Midbrain (tissue), 1 donor: ENCODE measurements around the gene G3BP2.
A peak's percentile ranks its signal among the peaks of the same experiment; 100 is the strongest.
"Not testable (repeated sequence)": the region's sequence is repeated elsewhere in the genome, so short reads cannot be mapped to it uniquely, and the experiment has no call there.

Source experiments
- DNase-seq: peaks from one replicate; lab custom pipeline; 2025; lab: John Stamatoyannopoulos, UW

The G3BP2 gene

GRCh38 chr4:75673027-75673958 lies at the start of gene G3BP2:
G3BP2 (minus strand) TSS chr4:75673411; CDS start chr4:75662025, 11,386 bp downstream.
- DNase-seq, result peak; percentile 99

- DNase-seq, result no peak
These were observed 49.2 kb upstream of the G3BP2 start for GRCh38 chr4:75722417-75722816.

DNA sequence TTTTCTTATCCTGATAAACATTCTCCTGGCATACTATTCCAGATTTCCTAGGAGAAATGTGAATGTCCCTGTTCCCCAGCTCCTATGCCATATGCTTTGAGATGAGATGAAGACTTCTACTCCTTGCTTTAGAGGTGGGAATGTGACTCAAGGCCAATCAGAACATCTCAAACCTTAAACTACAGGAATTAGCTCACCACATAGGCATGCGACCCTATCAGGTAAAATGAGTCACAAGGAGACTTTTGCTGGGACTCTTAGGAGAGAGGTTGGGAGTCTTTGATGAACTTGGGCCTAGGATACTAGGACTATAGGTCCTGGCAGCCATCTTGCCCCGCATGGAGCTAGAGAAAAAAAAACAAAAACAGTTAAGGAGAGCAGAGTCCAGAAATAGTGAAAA lies 45.3 kb upstream of the G3BP2 start:
- DNase-seq, result no peak

DNA sequence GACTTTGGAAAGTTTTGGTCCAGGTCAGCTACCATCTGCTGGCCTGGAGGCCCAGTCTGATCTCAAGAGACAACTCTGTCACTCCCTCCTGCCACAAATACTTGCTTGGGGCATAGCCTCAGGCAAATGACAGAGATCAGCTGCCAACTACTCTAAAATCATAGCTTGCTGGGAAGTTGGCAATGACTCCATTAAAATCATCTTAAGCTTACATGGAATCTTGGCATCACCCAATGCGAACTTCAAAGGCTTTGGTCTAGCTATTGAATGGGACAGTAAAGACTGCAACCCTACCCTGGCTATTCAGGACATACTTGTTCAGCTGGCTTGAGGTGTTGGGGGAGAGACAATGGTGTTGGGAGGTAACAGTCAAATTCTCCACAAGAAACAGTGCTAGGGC lies 44.2 kb upstream of the G3BP2 start:
- DNase-seq, result no peak

GRCh38 chr4:75716054-75716453 lies 42.8 kb upstream of the G3BP2 start:
- not testable (repeated sequence) for DNase-seq

GRCh38 chr4:75715105-75715799 lies 42.0 kb upstream of the G3BP2 start:
- no peak for DNase-seq

- DNase-seq, result no peak
These were observed 41.5 kb upstream of the G3BP2 start for GRCh38 chr4:75714704-75715103.

- DNase-seq, result no peak
These were observed 40.8 kb upstream of the G3BP2 start for GRCh38 chr4:75714011-75714410.

DNA sequence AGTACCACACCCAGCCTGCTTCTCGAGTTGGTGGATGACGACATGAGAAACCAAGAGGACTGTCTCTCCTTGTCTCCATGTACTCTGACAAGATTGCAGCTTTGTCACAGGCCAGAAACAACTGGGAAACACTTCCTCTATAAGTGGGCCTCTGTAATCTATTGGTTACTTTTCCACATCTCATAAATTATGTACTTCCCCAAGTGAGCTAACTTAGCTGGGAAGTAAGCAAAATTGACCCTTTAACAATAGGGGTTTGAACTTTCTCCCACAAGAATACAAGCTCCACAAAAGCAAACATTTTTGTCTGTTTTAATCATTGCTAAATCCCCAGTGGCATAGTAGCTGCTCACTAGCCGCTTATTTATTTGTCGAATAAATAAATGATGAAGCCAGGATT lies 37.0 kb upstream of the G3BP2 start:
- no peak for DNase-seq

GRCh38 chr4:75708218-75708691 lies 35.0 kb upstream of the G3BP2 start:
- no peak for DNase-seq

DNA sequence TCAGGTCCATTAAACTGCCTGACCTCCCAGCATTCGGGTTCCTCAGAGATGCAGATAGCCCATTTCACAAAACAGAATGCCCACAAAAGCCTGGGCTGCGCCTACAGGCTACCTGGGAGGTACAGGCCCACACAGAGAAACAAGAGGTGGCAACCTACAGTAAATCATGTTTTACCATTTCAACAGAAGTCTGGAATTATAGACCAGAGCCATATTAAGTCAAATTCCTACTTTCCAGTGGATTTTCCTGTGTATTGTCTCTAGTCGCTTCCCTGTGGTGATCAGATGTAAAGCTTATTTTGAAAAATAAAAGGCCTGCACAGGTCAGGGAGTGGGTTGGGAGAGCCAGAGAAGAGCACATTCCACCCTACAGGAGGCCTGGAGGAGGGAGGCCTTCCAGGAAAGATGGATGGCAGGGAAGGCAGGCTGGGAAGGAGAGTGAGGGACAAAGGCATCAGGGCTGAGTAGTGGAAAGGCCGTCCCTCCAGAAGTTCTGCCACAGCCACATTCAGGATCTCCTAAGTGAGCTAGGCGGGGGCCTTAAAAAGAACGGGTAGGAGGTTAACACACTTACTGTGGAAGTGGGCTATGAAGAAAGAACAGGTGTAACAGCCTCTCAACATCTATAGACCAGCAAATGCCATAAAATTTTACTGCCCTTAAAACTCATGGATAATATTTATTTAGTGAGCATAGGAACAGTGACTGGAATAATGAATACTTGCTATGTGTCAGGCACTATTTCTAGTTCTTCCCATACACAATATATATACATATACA lies 32.2 kb upstream of the G3BP2 start:
- DNase-seq, result no peak

- no peak for DNase-seq
These were observed 29.8 kb upstream of the G3BP2 start for GRCh38 chr4:75702919-75703411.

DNA sequence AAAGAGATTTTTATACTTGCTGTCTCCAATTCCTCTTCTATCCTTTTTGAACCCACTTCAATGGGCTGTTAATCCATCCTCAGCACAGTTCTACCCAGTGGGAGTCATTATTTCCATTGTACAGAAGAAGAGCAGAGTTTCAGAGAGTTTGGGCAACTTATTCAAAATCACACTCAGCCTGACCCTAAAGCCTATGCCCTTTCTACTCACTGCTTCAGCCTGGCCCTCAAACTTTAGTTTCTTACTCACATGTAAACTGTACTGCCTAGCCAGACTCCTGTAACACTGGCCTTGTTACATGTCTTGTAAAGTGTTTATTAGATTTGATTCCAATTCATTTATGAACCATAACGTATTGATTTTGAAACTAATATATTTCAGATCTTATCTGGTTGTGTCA lies 26.1 kb upstream of the G3BP2 start:
- DNase-seq, result no peak

GRCh38 chr4:75698963-75699228 lies 25.7 kb upstream of the G3BP2 start:
- no peak for DNase-seq

GRCh38 chr4:75698162-75698962 lies 25.2 kb upstream of the G3BP2 start:
- DNase-seq, result no peak

GRCh38 chr4:75696581-75696980 lies 23.4 kb upstream of the G3BP2 start:
- DNase-seq, result no peak

- no peak for DNase-seq
These were observed 22.9 kb upstream of the G3BP2 start for GRCh38 chr4:75696071-75696470.

DNA sequence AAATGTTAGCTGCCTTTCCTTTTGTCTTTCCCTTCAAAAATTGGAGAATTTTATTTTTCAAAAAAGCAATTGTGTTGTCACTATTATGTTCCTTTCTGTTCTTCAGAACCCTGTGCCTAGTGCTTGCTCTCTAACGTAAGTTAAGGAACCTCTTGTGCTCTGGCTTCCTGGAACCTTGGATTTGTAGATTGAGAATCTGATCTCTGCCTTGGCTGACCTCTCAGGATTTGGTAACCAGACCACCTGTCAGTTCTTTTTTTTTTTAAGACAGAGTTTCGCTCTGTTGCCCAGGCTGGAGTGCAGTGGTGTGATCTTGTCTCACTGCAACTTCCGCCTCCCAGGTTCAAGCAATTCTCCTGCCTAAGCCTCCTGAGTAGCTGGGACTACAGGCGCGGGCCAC lies 18.9 kb upstream of the G3BP2 start:
- DNase-seq, result not testable (repeated sequence)

- not testable (repeated sequence) for DNase-seq
These were observed 13.9 kb upstream of the G3BP2 start for GRCh38 chr4:75687125-75687524.

DNA sequence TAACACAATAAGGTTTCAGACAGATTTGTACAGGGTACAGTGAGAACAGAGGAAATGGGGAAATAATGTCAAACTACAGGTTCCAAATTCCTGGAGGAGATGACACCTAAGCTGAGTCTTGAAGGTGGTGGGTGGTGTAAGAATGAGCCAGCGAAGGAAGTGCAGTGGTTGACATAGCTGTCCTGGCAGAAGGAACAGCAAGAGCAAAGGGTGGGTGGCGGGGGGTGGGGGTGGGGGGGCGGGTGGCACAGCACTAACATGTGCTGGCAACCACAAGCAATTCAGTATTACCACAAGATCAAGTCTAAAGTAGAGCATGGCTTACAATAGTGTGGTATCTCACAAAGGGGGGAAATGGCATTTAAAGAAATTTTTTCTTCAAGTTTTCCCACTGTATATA lies 13.1 kb upstream of the G3BP2 start:
- no peak for DNase-seq

GRCh38 chr4:75685546-75686189 lies 12.5 kb upstream of the G3BP2 start:
- DNase-seq, result no peak
